Type B pancreatic cell (in vitro differentiated cells): ENCODE results near the gene SPRING1. TPM values are rescaled to one million over a fixed set of nuclear protein-coding genes. Genes with fewer than 3 reads are reported as not detected.

Source experiments
- DNase-seq: peaks from one replicate; pipeline ENCODE4 v3.0.0; 2021; ENCODE audit warnings: mixed read lengths; ENCODE audit not compliant: unreplicated experiment; ENCODE audit errors: extremely low spot score
- H3K27ac Mint-ChIP-seq: 2 replicates; pipeline ENCODE4 v1.8.0; 2021; ENCODE audit warnings: mild to moderate bottlenecking, mixed read lengths
- H3K27me3 Mint-ChIP-seq: 2 replicates; pipeline ENCODE4 v1.8.0; 2021; ENCODE audit warnings: mixed read lengths
- H3K36me3 Mint-ChIP-seq: 2 replicates; pipeline ENCODE4 v1.8.0; 2021; ENCODE audit warnings: mixed read lengths
- H3K4me1 Mint-ChIP-seq: one replicate; pipeline ENCODE4 v1.8.0; 2021; ENCODE audit warnings: mixed read lengths; ENCODE audit not compliant: unreplicated experiment
- H3K4me3 Mint-ChIP-seq: 2 replicates; pipeline ENCODE4 v1.8.0; 2021; ENCODE audit warnings: mild to moderate bottlenecking, mixed read lengths
- H3K9me3 Mint-ChIP-seq: 2 replicates; pipeline ENCODE4 v1.8.0; 2021; ENCODE audit warnings: mixed read lengths
- CTCF ChIP-seq: fragments of 200-600 bp; sonication (generic); conservative IDR thresholded peaks from 2 replicates; pipeline ENCODE4 v1.5.0; 2021; ENCODE audit warnings: antibody characterized with exemption, mild to moderate bottlenecking
- total RNA-seq: library from RNA; stranded (reverse); gene quantifications from 2 replicates; pipeline ENCODE4 v1.2.1, GENCODE V29; 2021; ENCODE audit warnings: low replicate concordance

SPRING1 gene
- total RNA-seq, 1 donor from 2014 or later: 48.6 TPM

GRCh38 chr12:116777245-116777644 lies 39.4 kb upstream of the SPRING1 start:
- Mint-ChIP-seq H3K4me3 (no peak overlapping the region), H3K36me3 (peaks cover 5% of the 10 kb centered on the region), H3K27me3 (no peaks in the 10 kb centered on the region), H3K9me3 (no peaks in the 10 kb centered on the region), H3K27ac (no peak overlapping the region), H3K4me1 (no peaks in the 10 kb centered on the region)
- DNase-seq: no peak
- TF ChIP-seq CTCF: no peak

GRCh38 chr12:116774020-116774419 lies 36.2 kb upstream of the SPRING1 start:
- no peak overlapping the region for H3K4me3 Mint-ChIP-seq
- no peaks in the 10 kb centered on the region for H3K4me1 Mint-ChIP-seq
- H3K9me3 Mint-ChIP-seq: no peaks in the 10 kb centered on the region
- no peaks in the 10 kb centered on the region for H3K27me3 Mint-ChIP-seq
- no peak for TF ChIP-seq CTCF
- DNase-seq: no peak
- no peak overlapping the region for H3K27ac Mint-ChIP-seq
- H3K36me3 Mint-ChIP-seq: peaks cover 5% of the 10 kb centered on the region

GRCh38 chr12:116773276-116773731 lies 35.4 kb upstream of the SPRING1 start:
- TF ChIP-seq CTCF: no peak
- H3K36me3 Mint-ChIP-seq: peaks cover 5% of the 10 kb centered on the region
- DNase-seq: no peak
- H3K27ac Mint-ChIP-seq: no peak overlapping the region
- H3K27me3 Mint-ChIP-seq: no peaks in the 10 kb centered on the region
- no peaks in the 10 kb centered on the region for H3K9me3 Mint-ChIP-seq
- no peaks in the 10 kb centered on the region for H3K4me1 Mint-ChIP-seq
- H3K4me3 Mint-ChIP-seq: no peak overlapping the region

GRCh38 chr12:116771651-116772050 lies 33.8 kb upstream of the SPRING1 start:
- no peak overlapping the region for H3K27ac Mint-ChIP-seq
- no peak for DNase-seq
- TF ChIP-seq CTCF: no peak
- H3K4me3 Mint-ChIP-seq: no peak overlapping the region
- H3K27me3 Mint-ChIP-seq: no peaks in the 10 kb centered on the region
- peaks cover 5% of the 10 kb centered on the region for H3K36me3 Mint-ChIP-seq
- H3K4me1 Mint-ChIP-seq: no peaks in the 10 kb centered on the region
- H3K9me3 Mint-ChIP-seq: no peaks in the 10 kb centered on the region

GRCh38 chr12:116766746-116767145 lies 28.9 kb upstream of the SPRING1 start:
- Mint-ChIP-seq H3K27ac (no peak overlapping the region), H3K27me3 (no peaks in the 10 kb centered on the region), H3K9me3 (no peaks in the 10 kb centered on the region), H3K4me1 (no peaks in the 10 kb centered on the region), H3K36me3 (peaks cover 5% of the 10 kb centered on the region), H3K4me3 (no peak overlapping the region)
- DNase-seq: no peak
- no peak for TF ChIP-seq CTCF

- peaks cover 5% of the 10 kb centered on the region for H3K36me3 Mint-ChIP-seq
- H3K4me3 Mint-ChIP-seq: no peak overlapping the region
- no peak for TF ChIP-seq CTCF
- no peaks in the 10 kb centered on the region for H3K27me3 Mint-ChIP-seq
- H3K27ac Mint-ChIP-seq: no peak overlapping the region
- DNase-seq: no peak
- H3K9me3 Mint-ChIP-seq: no peaks in the 10 kb centered on the region
- H3K4me1 Mint-ChIP-seq: no peaks in the 10 kb centered on the region
Measured at GRCh38 chr12:116766285-116766684, 28.4 kb upstream of the SPRING1 start.
